Kasumi-1 (cell line): ENCODE data around the gene KMT2D.

Source experiments
- DNase-seq, 2 experiments: peaks; one replicate each; lab custom pipeline; 2025; lab: John Stamatoyannopoulos, UW

Gene KMT2D

GRCh38 chr12:49051777-49052438, 8.7 kb downstream of the KMT2D start:
- DNase-seq, result no peak

DNA sequence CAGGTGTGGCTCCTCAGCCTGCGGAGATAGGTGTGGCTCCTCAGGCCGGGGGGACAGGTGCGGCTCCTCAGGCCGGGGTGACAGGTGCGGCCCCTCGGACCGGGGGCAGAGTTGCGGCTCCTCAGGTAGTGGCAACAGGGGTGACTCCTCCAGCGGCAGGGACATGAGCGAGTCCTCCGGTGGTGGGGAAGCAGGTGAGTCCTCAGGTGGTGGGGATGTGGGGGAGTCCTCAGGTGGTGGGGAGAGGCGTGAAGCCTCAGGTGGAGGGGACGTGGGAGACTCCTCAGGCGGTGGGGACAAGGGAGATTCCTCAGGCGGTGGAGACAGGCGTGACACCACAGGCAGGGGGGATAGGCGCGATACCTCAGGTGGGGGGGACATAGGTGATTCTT, 9.2 kb downstream of the KMT2D start:
- DNase-seq, result no peak

- DNase-seq, result no peak
These were observed 9.9 kb downstream of the KMT2D start for GRCh38 chr12:49050507-49051372.

- DNase-seq, result no peak
These were observed 10.9 kb downstream of the KMT2D start for GRCh38 chr12:49049566-49050224.

GRCh38 chr12:49048953-49049352, 11.6 kb downstream of the KMT2D start:
- no peak for DNase-seq

- no peak for DNase-seq
These were observed 14.3 kb downstream of the KMT2D start for GRCh38 chr12:49046129-49046895.

DNA sequence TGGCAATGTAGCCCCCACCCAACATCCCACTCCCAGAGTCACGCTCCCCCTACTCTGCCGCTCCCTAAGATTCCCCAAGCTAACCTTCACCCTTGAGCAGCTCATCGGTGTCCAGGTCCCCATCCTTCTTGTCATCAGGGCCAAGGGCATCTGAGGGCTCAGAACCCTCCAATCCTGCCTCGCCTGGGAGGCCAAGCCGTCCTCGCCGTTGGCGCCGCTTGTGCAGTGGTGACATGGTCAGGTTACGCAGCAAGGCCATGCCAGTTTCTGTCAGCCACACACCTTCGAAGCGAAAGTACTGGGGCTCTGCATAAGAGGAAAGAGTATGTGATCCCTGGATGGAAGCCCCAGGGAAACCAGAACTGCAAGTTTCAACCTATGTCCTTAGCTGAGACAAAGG, 15.9 kb downstream of the KMT2D start:
- no peak for DNase-seq

DNA sequence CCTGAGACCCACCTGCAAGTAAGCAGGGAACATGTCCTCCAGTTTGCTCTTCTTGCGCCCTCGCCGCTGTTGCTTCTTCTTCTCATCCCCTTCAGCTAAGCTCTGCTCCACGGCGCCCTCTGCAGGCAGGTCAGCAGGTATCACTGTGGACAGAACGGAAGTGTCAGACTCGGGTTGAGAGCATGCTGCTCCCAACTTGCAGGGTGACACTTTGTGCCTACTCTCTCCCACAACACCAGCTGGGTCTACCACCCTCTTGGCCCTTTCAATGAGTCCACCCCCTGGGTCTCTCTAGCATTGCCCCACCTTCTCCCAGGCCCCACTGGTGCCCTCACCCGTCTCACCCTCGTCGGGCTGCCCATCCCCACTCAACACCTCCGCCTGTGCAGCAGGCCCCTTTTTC, 16.7 kb downstream of the KMT2D start:
- DNase-seq, result peak; percentile 87 to 93

GRCh38 chr12:49043241-49043640, 17.4 kb downstream of the KMT2D start:
- no peak for DNase-seq

- DNase-seq, result no peak
These were observed 18.6 kb downstream of the KMT2D start for GRCh38 chr12:49041881-49042484.

- no peak for DNase-seq
These were observed 19.3 kb downstream of the KMT2D start for GRCh38 chr12:49041036-49041880.

- no peak for DNase-seq
These were observed 20.2 kb downstream of the KMT2D start for GRCh38 chr12:49040364-49040855.

DNA sequence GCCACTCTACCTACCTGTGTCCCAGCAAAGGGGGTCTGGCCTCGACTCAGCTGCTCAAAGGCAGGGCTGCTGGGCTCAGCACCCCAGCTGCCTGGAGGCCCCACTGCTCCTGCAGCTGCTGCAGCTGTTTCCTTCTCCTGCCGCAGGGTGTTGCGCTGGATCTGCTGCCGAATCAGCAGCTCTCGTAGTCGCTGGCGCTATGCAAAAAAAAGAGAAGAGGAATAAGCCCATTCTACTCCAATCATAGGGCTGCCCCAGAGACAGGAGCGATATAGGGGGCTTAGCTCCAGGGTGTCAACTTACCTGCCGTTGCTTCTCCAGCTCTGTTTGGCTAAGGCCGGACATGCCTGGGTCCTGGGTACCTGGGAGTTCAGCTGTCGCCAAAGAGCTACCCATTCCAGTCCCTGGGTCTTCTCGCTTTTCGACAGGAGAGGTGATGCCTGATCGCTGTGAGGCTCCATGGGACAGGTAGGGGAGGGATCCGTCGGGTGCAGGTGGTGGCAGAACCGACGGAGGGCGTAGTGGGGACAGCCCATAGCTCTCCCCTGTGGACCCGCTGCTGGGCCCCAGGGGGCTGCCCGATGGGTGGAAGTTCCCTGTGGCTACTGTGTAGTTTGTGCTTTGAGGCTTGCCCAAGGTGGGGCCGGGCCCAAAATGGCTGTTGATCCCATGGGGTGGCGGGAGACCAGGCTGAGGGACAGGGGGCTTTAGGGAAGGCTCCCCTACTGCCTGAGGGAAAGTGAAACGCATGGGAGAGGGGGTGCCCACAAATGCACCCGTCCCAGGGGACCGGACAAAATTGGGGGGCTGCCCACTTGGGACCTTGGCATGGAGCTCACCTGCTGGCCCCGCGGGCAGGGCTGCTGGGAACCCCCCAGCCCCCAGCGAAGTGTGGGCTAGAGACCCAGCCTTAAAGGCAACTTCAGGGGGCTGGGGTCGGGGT, 20.9 kb downstream of the KMT2D start:
- DNase-seq, result no peak

DNA sequence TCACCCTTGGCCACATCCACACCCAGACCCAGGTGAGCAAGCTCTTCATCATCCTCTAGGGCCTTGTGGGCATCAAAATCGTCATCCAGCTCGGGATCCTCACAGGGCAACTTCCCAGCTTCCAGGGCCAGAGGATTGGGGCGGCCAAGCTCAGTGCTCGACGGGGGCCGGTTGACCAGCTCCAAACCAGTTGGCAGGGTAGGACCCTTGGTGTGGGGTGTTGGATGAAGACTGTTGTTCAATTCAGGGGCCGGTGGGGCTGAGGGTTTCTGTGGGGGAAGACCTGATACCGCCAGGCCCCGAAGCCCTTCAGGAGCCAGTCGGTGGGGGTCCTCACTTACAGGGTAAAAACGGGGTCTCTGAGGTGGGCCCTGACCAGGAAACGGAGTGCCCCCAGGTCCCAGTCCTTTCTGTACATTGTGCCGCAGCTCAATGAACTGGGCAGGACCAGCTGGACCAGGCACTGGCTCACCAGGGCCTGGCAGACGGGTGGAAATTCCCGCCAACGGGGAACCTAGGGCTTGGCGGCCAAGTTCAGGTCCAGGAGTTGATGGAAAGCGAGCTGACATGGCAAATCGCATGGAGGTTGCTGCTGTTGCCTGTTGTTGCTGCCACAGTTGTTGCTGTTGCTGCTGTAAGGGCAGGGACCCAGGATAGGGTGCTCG, 22.2 kb downstream of the KMT2D start:
- no peak for DNase-seq

GRCh38 chr12:49037947-49038237, 22.7 kb downstream of the KMT2D start:
- DNase-seq, result no peak

GRCh38 chr12:49037111-49037946, 23.3 kb downstream of the KMT2D start:
- DNase-seq, result no peak

GRCh38 chr12:49036029-49036428, 24.6 kb downstream of the KMT2D start:
- no peak for DNase-seq

- no peak for DNase-seq
These were observed 26.3 kb downstream of the KMT2D start for GRCh38 chr12:49034286-49034622.
